HEK293 (cell line): ENCODE measurements around the gene NUMB.

ENCODE experiments used
- CTCF ChIA-PET: fragments of 350-600 bp; formaldehyde crosslinking; extraction: SDS; loops from one replicate; lab custom pipeline; 2021; ENCODE audit warnings: antibody characterized with exemption; lab: Yijun Ruan, JAX
- POLR2A ChIA-PET: fragments of 300-600 bp; formaldehyde crosslinking; extraction: SDS; loops from one replicate; lab custom pipeline; 2020; ENCODE audit warnings: antibody characterized with exemption, inconsistent platforms; lab: Yijun Ruan, JAX
- H3K27ac ChIP-seq: fragments of 200-500 bp; sonication (Bioruptor generic); 2 replicates; pipeline ENCODE4 v1.5.1; 2014; ENCODE audit warnings: low read depth, low read length, control low read depth, inconsistent platforms; ENCODE audit errors: extremely low read depth
- H3K36me3 ChIP-seq, 2 experiments: fragments of 200-500 bp in 1 of 2; sonication (Bioruptor generic) in 1 of 2; 1 replicate in 1 of 2; 2 replicates in 1 of 2; pipeline ENCODE4 v1.5.1; 2014 to 2017; ENCODE audit warnings: inconsistent platforms in 2 of 2, low read length in 2 of 2; ENCODE audit not compliant: control insufficient read depth in 2 of 2, insufficient read depth in 1 of 2
- H3K4me1 ChIP-seq: fragments of 200-500 bp; sonication (Bioruptor generic); 2 replicates; pipeline ENCODE4 v1.5.1; 2014; ENCODE audit warnings: mild to moderate bottlenecking, low read length, inconsistent platforms; ENCODE audit not compliant: control insufficient read depth, insufficient read depth
- H3K4me3 ChIP-seq: 2 replicates; pipeline ENCODE4 v1.5.1; 2011; ENCODE audit warnings: low read depth, mild to moderate bottlenecking, control low read depth, low read length, moderate library complexity
- H3K9me3 ChIP-seq: fragments of 200-500 bp; sonication (Bioruptor generic); 2 replicates; pipeline ENCODE4 v1.5.1; 2014; ENCODE audit warnings: low read depth, low read length, inconsistent platforms; ENCODE audit not compliant: control insufficient read depth, insufficient read depth
- GFI1B ChIP-seq: fragments of 450-650 bp; formaldehyde crosslinking; IDR thresholded peaks from 2 replicates; pipeline ENCODE4 v1.5.1; 2016; ENCODE audit warnings: missing biosample characterization, missing genetic modification characterization
- HOXC10 ChIP-seq: sonication (generic); formaldehyde crosslinking; IDR thresholded peaks from 2 replicates; pipeline ENCODE4 v1.8.1; 2023; ENCODE audit warnings: mild to moderate bottlenecking, missing genetic modification reagents
- HOXD13 ChIP-seq: sonication (generic); formaldehyde crosslinking; IDR thresholded peaks from 2 replicates; pipeline ENCODE4 v1.8.0; 2022; ENCODE audit warnings: missing genetic modification reagents, borderline replicate concordance
- KLF7 ChIP-seq: fragments of 450-650 bp; formaldehyde crosslinking; IDR thresholded peaks from 2 replicates; pipeline ENCODE4 v1.5.1; 2016; ENCODE audit warnings: missing biosample characterization, missing genetic modification characterization, borderline replicate concordance
- RBAK ChIP-seq: fragments of 450-650 bp; formaldehyde crosslinking; IDR thresholded peaks from 2 replicates; pipeline ENCODE4 v1.5.1; 2016; ENCODE audit warnings: missing biosample characterization, missing genetic modification characterization
- SCRT2 ChIP-seq: fragments of 450-650 bp; formaldehyde crosslinking; IDR thresholded peaks from 2 replicates; pipeline ENCODE4 v1.5.1; 2016; ENCODE audit warnings: missing biosample characterization, missing genetic modification characterization
- SP3 ChIP-seq: fragments of 450-650 bp; formaldehyde crosslinking; IDR thresholded peaks from 2 replicates; pipeline ENCODE4 v1.5.1; 2016; ENCODE audit warnings: missing biosample characterization, missing genetic modification characterization
- ZNF114 ChIP-seq: fragments of 450-650 bp; formaldehyde crosslinking; IDR thresholded peaks from 2 replicates; pipeline ENCODE4 v1.5.0; 2017; ENCODE audit warnings: missing biosample characterization, missing genetic modification characterization
- ZNF16 ChIP-seq: fragments of 450-650 bp; formaldehyde crosslinking; IDR thresholded peaks from 2 replicates; pipeline ENCODE4 v1.5.1; 2016; ENCODE audit warnings: low read depth, missing biosample characterization, missing genetic modification characterization
- ZNF266 ChIP-seq: fragments of 450-650 bp; formaldehyde crosslinking; IDR thresholded peaks from 2 replicates; pipeline ENCODE4 v1.5.1; 2016; ENCODE audit warnings: missing biosample characterization, missing genetic modification characterization, low read depth
- ZNF548 ChIP-seq: fragments of 450-650 bp; formaldehyde crosslinking; IDR thresholded peaks from 2 replicates; pipeline ENCODE4 v1.5.1; 2016; ENCODE audit warnings: missing biosample characterization, missing genetic modification characterization
- ZNF585B ChIP-seq: fragments of 450-650 bp; formaldehyde crosslinking; IDR thresholded peaks from 2 replicates; pipeline ENCODE4 v1.5.1; 2016; ENCODE audit warnings: missing biosample characterization, missing genetic modification characterization
- ZNF610 ChIP-seq: fragments of 450-650 bp; formaldehyde crosslinking; IDR thresholded peaks from 2 replicates; pipeline ENCODE4 v1.5.1; 2016; ENCODE audit warnings: missing biosample characterization, missing genetic modification characterization, borderline replicate concordance
- ZNF629 ChIP-seq: fragments of 450-650 bp; formaldehyde crosslinking; IDR thresholded peaks from 2 replicates; pipeline ENCODE4 v1.5.1; 2017; ENCODE audit warnings: missing biosample characterization, missing genetic modification characterization
- ZNF76 ChIP-seq: fragments of 450-650 bp; formaldehyde crosslinking; IDR thresholded peaks from 2 replicates; pipeline ENCODE4; 2016; ENCODE audit warnings: low read depth, missing biosample characterization, missing genetic modification characterization, borderline replicate concordance
- TF ChIP-seq, protein P1 (sequence below): fragments of 450-650 bp; formaldehyde crosslinking; IDR thresholded peaks from 2 replicates; pipeline ENCODE4 v1.5.1; 2017; ENCODE audit warnings: missing biosample characterization, missing genetic modification characterization
- TF ChIP-seq, protein P2 (sequence below): fragments of 450-650 bp; formaldehyde crosslinking; IDR thresholded peaks from 2 replicates; pipeline ENCODE4 v1.5.1; 2016; ENCODE audit warnings: missing biosample characterization, missing genetic modification characterization
- TF ChIP-seq, protein P3 (sequence below): fragments of 450-650 bp; formaldehyde crosslinking; IDR thresholded peaks from 2 replicates; pipeline ENCODE4 v1.5.1; 2016; ENCODE audit warnings: missing biosample characterization, missing genetic modification characterization

Gene NUMB

DNA sequence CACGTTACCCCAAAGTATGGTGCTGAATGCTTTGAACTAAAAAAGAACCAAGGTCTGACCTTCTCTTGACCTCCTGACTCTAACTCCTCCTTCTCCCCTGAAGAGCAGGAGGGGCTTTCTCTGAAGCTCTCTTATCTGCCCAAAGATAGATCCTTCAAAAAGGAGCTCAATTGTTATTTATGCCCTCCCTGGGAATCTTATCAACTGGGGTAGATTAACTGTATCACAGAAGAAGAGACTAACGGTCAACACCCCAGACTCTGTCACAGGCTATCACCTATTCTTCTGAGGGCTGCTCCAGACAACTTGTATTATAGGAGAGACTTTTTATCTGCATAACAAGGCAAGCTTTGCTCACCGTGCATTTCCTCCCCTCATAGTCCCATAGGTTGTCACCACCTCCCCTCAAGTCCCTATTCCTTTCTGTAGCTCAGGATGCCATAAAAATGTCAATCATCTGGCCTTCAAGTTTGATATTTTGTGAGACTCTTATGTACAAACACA lies 134.4 kb downstream of the NUMB start (continued):
- TF ChIP-seq, protein P1, sequence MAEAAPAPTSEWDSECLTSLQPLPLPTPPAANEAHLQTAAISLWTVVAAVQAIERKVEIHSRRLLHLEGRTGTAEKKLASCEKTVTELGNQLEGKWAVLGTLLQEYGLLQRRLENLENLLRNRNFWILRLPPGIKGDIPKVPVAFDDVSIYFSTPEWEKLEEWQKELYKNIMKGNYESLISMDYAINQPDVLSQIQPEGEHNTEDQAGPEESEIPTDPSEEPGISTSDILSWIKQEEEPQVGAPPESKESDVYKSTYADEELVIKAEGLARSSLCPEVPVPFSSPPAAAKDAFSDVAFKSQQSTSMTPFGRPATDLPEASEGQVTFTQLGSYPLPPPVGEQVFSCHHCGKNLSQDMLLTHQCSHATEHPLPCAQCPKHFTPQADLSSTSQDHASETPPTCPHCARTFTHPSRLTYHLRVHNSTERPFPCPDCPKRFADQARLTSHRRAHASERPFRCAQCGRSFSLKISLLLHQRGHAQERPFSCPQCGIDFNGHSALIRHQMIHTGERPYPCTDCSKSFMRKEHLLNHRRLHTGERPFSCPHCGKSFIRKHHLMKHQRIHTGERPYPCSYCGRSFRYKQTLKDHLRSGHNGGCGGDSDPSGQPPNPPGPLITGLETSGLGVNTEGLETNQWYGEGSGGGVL (tag by site-specific recombination) = no peak

DNA sequence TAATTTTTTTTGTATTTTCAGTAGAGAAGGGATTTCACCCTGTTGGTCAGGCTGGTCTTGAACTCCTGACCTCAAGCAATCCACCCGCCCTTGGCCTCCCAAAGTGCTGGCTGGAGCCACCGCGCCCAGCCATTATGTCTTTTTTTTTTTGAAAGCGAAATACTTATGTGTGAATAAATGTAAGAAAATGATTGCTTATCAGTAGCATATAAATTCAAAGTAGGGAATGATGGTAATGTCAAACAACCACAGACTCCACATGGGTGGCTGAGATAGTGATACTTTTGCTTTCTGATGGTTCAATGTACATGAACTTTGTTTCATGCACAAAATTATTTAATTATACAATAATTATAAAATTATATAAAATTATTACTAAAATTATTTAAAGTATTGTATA lies 145.2 kb downstream of the NUMB start:
- no peaks in the 10 kb centered on the region for H3K9me3 ChIP-seq
- H3K27ac ChIP-seq = no peak overlapping the region
- ChIA-PET CTCF (no interaction called here), POLR2A (interaction anchor here (0.6 kb wide), 1 partner anchor 16 kb away, joined by 5 read pairs; no protein-coding TSS in a partner anchor)
- no peaks in the 10 kb centered on the region; a peak in 1 of 3 replicates for H3K36me3 ChIP-seq
- H3K4me3 ChIP-seq = no peak overlapping the region
- H3K4me1 ChIP-seq = peaks cover 16% of the 10 kb centered on the region
- TF ChIP-seq SCRT2 (tag by site-specific recombination) = no peak
- no peak for TF ChIP-seq RBAK (tag by site-specific recombination)
- TF ChIP-seq ZNF76 (tag by site-specific recombination) = no peak
- no peak for TF ChIP-seq ZNF585B
- no peak for TF ChIP-seq SP3
- no peak for TF ChIP-seq ZNF610 (tag by site-specific recombination)
- TF ChIP-seq ZNF16 (tag by site-specific recombination) = no peak
- TF ChIP-seq KLF7 (tag by site-specific recombination) = no peak
- no peak for TF ChIP-seq HOXC10 (CRISPR knock-in tag)
- TF ChIP-seq ZNF114 (tag by site-specific recombination) = no peak
- no peak for TF ChIP-seq HOXD13

DNA sequence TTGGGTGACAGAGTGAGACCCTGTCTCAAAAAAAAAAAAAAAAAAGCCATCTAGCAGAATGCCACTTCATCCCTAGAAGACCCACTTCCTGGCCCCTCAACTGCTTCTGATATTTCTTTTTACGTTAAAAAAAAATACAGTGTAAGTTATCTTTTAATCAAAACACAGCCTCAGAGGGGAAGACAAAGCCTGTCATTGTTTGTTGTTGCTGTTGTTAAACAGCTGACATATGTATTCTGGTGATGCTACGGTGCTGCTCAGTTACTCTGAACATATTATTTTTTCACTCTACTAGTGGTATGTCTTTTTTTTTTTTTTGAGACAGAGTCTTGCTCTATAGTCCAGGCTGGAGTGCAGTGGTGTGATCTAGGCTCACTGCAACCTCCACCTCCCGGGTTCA lies 145.7 kb downstream of the NUMB start:
- TF ChIP-seq ZNF629 (tag by site-specific recombination) (no peak), ZNF548 (tag by site-specific recombination) (no peak), GFI1B (tag by site-specific recombination) (no peak), ZNF266 (tag by site-specific recombination) (no peak)
- TF ChIP-seq, protein P2, sequence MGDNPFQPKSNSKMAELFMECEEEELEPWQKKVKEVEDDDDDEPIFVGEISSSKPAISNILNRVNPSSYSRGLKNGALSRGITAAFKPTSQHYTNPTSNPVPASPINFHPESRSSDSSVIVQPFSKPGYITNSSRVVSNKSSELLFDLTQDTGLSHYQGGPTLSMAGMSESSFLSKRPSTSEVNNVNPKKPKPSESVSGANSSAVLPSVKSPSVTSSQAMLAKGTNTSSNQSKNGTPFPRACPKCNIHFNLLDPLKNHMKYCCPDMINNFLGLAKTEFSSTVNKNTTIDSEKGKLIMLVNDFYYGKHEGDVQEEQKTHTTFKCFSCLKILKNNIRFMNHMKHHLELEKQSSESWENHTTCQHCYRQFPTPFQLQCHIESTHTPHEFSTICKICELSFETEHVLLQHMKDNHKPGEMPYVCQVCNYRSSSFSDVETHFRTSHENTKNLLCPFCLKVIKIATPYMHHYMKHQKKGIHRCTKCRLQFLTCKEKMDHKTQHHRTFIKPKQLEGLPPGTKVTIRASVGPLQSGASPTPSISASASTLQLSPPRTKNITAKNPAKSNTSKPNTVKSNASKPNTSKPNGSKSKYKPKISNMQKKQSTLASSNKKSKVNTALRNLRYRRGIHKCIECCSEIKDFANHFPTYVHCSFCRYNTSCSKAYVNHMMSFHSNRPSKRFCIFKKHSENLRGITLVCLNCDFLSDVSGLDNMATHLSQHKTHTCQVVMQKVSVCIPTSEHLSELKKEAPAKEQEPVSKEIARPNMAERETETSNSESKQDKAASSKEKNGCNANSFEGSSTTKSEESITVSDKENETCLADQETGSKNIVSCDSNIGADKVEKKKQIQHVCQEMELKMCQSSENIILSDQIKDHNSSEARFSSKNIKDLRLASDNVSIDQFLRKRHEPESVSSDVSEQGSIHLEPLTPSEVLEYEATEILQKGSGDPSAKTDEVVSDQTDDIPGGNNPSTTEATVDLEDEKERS = no peak
- TF ChIP-seq, protein P3, sequence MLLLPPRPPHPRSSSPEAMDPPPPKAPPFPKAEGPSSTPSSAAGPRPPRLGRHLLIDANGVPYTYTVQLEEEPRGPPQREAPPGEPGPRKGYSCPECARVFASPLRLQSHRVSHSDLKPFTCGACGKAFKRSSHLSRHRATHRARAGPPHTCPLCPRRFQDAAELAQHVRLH (tag by site-specific recombination) = no peak
- no peaks in the 10 kb centered on the region; a peak in 1 of 3 replicates for H3K36me3 ChIP-seq
- ChIA-PET CTCF (interaction anchor here (0.5 kb wide), 1 partner anchor 18 kb away, joined by 3 read pairs; no protein-coding TSS in a partner anchor), POLR2A (interaction anchor here (0.6 kb wide), 1 partner anchor 17 kb away, joined by 5 read pairs; no protein-coding TSS in a partner anchor)
- peaks cover 16% of the 10 kb centered on the region for H3K4me1 ChIP-seq
- no peaks in the 10 kb centered on the region for H3K9me3 ChIP-seq
- H3K4me3 ChIP-seq = no peak overlapping the region
- H3K27ac ChIP-seq = no peak overlapping the region
